Tibial nerve (tissue), 4 donors: ENCODE measurements around the gene SLC5A6.

ENCODE experiments used
- EP300 ChIP-seq, 2 donors: sonication (generic); formaldehyde crosslinking; IDR thresholded peaks; one replicate each; pipeline ENCODE4 v1.6.1; 2017; ENCODE audit warnings: antibody characterized with exemption in 2 of 2, mild to moderate bottlenecking in 1 of 2
- POLR2A ChIP-seq, 2 donors: fragments of 450-650 bp; IDR thresholded peaks; one replicate each; pipeline ENCODE4 v1.6.1; 2017; ENCODE audit warnings: antibody characterized with exemption in 2 of 2, mild to moderate bottlenecking in 2 of 2, moderate library complexity in 2 of 2
- TF ChIP-seq, protein P1 (sequence below), 5 experiments: fragments of 200-600 bp in 3 of 5; fragments of 450-650 bp in 2 of 5; sonication (generic) in 3 of 5; IDR thresholded peaks; one replicate each; pipeline ENCODE4 v1.5.1; 2016 to 2019; ENCODE audit warnings: antibody characterized with exemption in 5 of 5, mild to moderate bottlenecking in 3 of 5, moderate library complexity in 2 of 5

- TF ChIP-seq EP300 (IDR thresholded peaks at IDR 0.05) (no peak), POLR2A (IDR thresholded peaks at IDR 0.05) (no peak)
- TF ChIP-seq, protein P1, sequence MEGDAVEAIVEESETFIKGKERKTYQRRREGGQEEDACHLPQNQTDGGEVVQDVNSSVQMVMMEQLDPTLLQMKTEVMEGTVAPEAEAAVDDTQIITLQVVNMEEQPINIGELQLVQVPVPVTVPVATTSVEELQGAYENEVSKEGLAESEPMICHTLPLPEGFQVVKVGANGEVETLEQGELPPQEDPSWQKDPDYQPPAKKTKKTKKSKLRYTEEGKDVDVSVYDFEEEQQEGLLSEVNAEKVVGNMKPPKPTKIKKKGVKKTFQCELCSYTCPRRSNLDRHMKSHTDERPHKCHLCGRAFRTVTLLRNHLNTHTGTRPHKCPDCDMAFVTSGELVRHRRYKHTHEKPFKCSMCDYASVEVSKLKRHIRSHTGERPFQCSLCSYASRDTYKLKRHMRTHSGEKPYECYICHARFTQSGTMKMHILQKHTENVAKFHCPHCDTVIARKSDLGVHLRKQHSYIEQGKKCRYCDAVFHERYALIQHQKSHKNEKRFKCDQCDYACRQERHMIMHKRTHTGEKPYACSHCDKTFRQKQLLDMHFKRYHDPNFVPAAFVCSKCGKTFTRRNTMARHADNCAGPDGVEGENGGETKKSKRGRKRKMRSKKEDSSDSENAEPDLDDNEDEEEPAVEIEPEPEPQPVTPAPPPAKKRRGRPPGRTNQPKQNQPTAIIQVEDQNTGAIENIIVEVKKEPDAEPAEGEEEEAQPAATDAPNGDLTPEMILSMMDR (IDR thresholded peaks at IDR 0.05): no peak
These were observed 7.0 kb upstream of the SLC5A6 start for GRCh38 chr2:27219091-27219490.
